Astrocyte of the spinal cord (primary cell): ENCODE data around the gene TSPEAR.

ENCODE experiments used
- DNase-seq: peaks from one replicate; pipeline ENCODE4 v3.0.0; 2011; ENCODE audit warnings: low read depth, low spot score
- H3K4me3 ChIP-seq: 2 replicates; pipeline ENCODE4 v1.5.1; 2011; ENCODE audit warnings: low read depth, mild to moderate bottlenecking, low read length, moderate library complexity
- CTCF ChIP-seq: IDR thresholded peaks from 2 replicates; pipeline ENCODE4 v1.5.1; 2012; ENCODE audit warnings: low read depth, mild to moderate bottlenecking, low read length, inconsistent platforms
- in situ Hi-C: cut with HindIII; loops from 2 replicates; pipeline ENCODE4 v1.10.0; 2017; ENCODE audit warnings: low sequenced_read_pairs

Gene TSPEAR

GRCh38 chr21:44515359-44516165 lies 195.8 kb downstream of the TSPEAR start:
- DNase-seq: no peak
- in situ Hi-C loops: no loop called here
- H3K4me3 ChIP-seq: no peak overlapping the region
- no peak for TF ChIP-seq CTCF

GRCh38 chr21:44514746-44515358 lies 196.5 kb downstream of the TSPEAR start:
- DNase-seq: no peak
- H3K4me3 ChIP-seq: no peak overlapping the region
- no peak for TF ChIP-seq CTCF
- in situ Hi-C loops: no loop called here

GRCh38 chr21:44514218-44514520 lies 197.2 kb downstream of the TSPEAR start:
- H3K4me3 ChIP-seq: no peak overlapping the region
- in situ Hi-C loops: no loop called here
- TF ChIP-seq CTCF: no peak
- DNase-seq: no peak

- no peak overlapping the region for H3K4me3 ChIP-seq
- no peak for DNase-seq
- TF ChIP-seq CTCF: no peak
- in situ Hi-C loops: no loop called here
Observed at GRCh38 chr21:44513389-44514217, 197.8 kb downstream of the TSPEAR start.

- in situ Hi-C loops: no loop called here
- TF ChIP-seq CTCF: no peak
- H3K4me3 ChIP-seq: no peak overlapping the region
- DNase-seq: no peak
Observed at GRCh38 chr21:44512496-44513388, 198.6 kb downstream of the TSPEAR start.

GRCh38 chr21:44511938-44512275 lies 199.5 kb downstream of the TSPEAR start:
- H3K4me3 ChIP-seq: no peak overlapping the region
- DNase-seq: no peak
- in situ Hi-C loops: no loop called here
- TF ChIP-seq CTCF: no peak
